22Rv1 (cell line): ENCODE measurements around the gene APBA2.

ENCODE experiments used
- H3K27ac ChIP-seq: fragments of 450-650 bp; 2 replicates; pipeline ENCODE4 v1.5.1; 2017
- ZFX ChIP-seq: fragments of 450-650 bp; IDR thresholded peaks from 2 replicates; pipeline ENCODE4 v1.6.1; 2017; ENCODE audit warnings: antibody characterized with exemption, borderline replicate concordance
- TF ChIP-seq, protein P1 (sequence below): fragments of 450-650 bp; IDR thresholded peaks from 2 replicates; pipeline ENCODE4 v1.5.1; 2017; ENCODE audit warnings: mild to moderate bottlenecking

APBA2 gene

DNA sequence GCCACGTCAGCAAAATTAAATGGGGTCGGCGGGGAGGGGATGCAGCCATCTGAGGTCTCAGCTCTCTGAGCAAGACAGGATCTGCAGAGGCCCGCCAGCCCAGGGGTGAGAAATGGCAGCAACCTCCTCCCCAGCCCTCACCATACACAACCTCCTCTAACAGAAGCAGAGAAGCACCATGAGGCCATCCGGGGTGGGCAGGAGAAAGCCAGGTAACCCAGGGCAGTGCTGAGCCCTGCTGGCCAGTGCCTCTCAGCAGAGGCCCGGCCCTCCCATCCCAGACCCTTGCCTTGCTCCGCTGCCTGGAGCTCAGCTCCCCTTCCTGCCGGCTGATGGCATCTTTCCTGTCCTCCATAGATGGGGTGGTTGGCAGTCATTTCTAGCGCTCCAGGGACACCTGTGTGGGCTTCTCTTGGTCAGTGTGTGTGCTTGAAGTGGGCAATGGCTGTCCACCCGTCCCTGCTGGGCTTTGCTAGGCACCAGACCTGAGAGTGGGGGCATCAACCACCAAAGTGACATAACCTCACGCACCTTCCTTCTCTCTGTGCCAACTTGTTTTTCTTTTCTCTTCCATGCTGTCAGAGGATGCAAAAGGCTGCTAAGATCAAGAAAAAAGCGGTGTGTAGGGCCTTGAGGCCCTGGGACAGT is 208.0 kb downstream of the APBA2 start:
- no peak overlapping the region for H3K27ac ChIP-seq
- TF ChIP-seq ZFX = no peak
- TF ChIP-seq, protein P1, sequence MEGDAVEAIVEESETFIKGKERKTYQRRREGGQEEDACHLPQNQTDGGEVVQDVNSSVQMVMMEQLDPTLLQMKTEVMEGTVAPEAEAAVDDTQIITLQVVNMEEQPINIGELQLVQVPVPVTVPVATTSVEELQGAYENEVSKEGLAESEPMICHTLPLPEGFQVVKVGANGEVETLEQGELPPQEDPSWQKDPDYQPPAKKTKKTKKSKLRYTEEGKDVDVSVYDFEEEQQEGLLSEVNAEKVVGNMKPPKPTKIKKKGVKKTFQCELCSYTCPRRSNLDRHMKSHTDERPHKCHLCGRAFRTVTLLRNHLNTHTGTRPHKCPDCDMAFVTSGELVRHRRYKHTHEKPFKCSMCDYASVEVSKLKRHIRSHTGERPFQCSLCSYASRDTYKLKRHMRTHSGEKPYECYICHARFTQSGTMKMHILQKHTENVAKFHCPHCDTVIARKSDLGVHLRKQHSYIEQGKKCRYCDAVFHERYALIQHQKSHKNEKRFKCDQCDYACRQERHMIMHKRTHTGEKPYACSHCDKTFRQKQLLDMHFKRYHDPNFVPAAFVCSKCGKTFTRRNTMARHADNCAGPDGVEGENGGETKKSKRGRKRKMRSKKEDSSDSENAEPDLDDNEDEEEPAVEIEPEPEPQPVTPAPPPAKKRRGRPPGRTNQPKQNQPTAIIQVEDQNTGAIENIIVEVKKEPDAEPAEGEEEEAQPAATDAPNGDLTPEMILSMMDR = no peak

DNA sequence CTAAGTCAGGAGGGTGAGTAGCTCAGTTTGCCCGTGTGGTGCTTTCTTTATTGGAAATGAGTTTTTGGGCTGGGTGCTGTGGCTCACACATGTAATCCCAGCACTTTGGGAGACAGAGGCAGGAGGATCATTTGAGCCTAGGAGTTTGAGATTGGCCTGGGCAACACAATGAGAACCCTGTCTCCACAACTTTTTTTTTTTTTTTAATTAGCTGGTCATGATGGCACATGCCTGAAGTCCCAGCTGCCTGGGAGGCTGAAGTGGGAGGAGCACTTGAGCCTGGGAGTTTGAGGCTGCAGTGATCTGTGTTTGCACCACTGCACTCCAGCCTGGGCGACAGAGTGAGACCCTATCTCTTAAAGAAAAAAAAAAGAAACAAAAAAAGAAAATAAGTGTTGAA is 208.9 kb downstream of the APBA2 start:
- no peak for TF ChIP-seq ZFX
- TF ChIP-seq, protein P1 = no peak

DNA sequence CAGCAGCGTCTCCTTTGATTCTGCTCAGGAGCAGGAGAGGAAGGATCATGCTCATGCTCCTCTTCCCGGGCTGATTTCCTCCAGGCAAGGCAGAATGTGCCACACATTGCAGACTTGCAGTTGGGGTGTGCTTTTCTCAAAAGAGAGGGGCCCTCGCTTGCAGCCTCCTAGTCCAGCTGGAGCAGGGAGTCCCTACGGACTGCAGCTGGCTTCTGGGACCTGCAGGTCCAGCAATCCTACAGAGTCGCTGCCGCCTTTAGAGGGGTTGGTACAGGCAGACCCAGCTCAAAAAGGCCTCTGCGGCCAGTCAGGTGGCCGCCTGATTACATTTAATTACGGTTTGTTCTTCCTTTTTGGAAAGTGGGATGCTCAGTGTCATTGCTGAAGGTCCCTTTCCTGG is 210.0 kb downstream of the APBA2 start:
- TF ChIP-seq, protein P1 = no peak
- TF ChIP-seq ZFX = no peak

More for the DNA sequence above, 208.9 kb downstream of the APBA2 start:
- H3K27ac ChIP-seq = no peak overlapping the region

DNA sequence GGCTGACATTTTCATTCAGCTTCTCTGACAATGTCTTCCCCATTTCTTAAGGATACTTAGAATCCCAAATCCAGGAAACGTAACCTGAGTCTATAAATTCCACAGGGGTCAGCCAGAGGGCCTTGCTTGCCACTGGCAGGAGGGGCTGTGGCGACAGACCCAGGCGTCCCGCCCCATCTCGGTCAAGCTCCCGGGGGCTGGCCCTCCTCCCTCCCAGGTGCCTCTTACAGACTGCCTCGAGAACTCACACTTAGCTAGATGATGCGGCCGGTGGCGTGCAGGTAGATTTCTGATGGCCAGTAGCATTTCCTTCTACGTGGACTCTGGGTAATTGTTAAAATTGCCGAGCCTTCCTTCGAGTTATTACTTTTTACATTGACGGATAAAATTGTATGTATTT is 211.4 kb downstream of the APBA2 start:
- H3K27ac ChIP-seq = no peak overlapping the region
- TF ChIP-seq, protein P1 = no peak
- TF ChIP-seq ZFX = no peak

More for the DNA sequence above, 210.0 kb downstream of the APBA2 start:
- H3K27ac ChIP-seq = no peak overlapping the region

DNA sequence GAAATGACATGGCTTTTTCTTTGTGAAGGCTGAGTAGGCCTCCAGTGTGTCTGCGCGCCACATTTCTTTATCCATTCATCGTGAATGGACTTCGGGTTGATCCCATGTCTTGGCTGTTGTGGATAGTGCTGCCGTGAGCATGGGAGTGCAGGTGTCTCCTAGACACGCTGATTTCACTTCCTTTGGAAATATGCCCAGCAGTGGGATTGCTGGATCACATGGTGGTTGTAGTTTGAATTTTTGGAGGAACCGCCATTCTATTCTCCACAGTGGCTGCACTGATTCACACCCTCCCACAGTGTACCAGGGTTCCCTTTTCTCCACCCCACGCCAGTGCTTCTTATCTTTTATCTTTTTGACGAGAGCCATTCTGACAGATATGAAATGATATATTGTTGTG is 212.2 kb downstream of the APBA2 start:
- TF ChIP-seq, protein P1 = no peak
- TF ChIP-seq ZFX = no peak
- H3K27ac ChIP-seq = no peak overlapping the region

DNA sequence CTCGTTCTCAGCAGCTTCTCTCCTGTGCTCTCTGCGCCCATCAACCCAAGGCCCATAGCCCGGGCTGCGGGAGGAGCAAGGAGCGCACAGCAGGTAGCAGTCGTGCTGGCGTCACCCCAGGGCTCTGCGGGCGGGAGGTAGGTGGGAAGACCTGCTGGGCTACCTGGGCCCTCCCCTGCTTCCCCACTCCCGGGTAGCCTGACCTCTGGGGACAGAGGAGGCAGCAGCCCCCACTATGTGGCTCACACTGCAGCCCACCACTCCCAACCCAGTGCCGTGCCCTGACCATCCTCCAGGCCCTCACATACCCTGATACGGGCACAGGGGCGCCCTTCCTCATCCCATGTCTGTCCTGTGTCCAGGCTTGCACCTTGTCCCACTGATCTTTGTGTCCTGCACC is 212.9 kb downstream of the APBA2 start:
- TF ChIP-seq ZFX = no peak
- TF ChIP-seq, protein P1 = no peak
- no peak overlapping the region for H3K27ac ChIP-seq

DNA sequence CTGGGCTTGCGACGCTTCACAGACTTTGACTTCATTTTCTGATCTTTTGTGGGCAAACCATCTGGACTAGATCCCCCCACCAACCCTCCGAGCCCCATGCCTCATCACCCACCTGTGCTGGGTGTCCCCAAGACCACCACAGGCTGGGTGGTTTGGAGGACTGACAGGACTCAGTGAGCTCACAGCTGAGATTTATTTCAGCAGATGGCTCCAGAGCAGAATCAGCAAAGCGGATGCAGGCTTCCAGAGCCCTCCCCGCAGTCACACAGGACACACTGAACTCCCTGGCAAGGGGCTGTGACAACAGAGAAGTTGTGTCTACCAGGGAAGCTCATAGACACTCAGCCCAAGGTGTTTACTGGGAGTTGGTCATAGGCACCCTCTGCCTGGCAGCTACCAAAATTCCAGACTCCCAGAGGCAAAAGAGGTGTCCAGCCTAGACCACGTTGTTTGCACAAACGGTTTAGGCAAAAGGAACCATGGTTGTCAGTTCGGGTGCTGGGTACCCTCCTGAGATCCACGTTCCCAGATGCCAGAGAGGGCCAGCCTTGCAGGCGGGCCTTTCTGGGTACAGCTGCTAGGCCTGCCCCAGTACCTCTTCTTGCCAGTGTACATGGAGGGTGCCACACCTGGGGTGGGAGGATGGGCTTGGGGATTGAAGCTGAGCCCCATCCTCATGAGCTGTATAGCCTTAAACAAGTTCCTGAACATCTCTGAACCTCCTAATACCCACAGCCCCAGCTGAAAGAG is 213.5 kb downstream of the APBA2 start:
- no peak overlapping the region for H3K27ac ChIP-seq
- TF ChIP-seq ZFX = no peak
- TF ChIP-seq, protein P1 = no peak
